Heart left ventricle (tissue), 16 donors: ENCODE results near the gene COL7A1. TPM values are rescaled to one million over a fixed set of nuclear protein-coding genes. Genes with fewer than 3 reads are reported as not detected.
A peak's percentile ranks its signal among the peaks of the same experiment; 100 is the strongest.

Experiments
- ATAC-seq, 4 donors: fragments of 200-7000 bp; cut with Tn5 transposase; one replicate each; pipeline ENCODE4 v1.9.1; 2020 to 2022; ENCODE audit warnings: moderate library complexity in 4 of 4, mild to moderate bottlenecking in 3 of 4, moderate number of reproducible peaks in 1 of 4
- DNase-seq, 5 donors: peaks; one replicate each; pipeline ENCODE4 v3.0.0-alpha.2; 2020
- H3K27ac ChIP-seq, 12 donors: fragments of 200-600 bp; sonication (generic) in 4 of 12; one replicate each; pipeline versions ENCODE4 v1.5.0 to v1.8.0; 2016 to 2022; ENCODE audit warnings: mild to moderate bottlenecking in 2 of 12
- H3K27me3 ChIP-seq, 9 donors: fragments of 200-600 bp; sonication (generic) in 2 of 9; one replicate each; pipeline versions ENCODE4 v1.5.1 to v1.8.0; 2016 to 2022; ENCODE audit warnings: mild to moderate bottlenecking in 3 of 9
- H3K36me3 ChIP-seq, 9 donors: fragments of 200-600 bp; sonication (generic) in 2 of 9; one replicate each; pipeline versions ENCODE4 v1.5.0 to v1.8.0; 2018 to 2022; ENCODE audit warnings: mild to moderate bottlenecking in 2 of 9
- H3K4me1 ChIP-seq, 12 donors: fragments of 200-600 bp; sonication (generic) in 4 of 12; one replicate each; pipeline versions ENCODE4 v1.5.0 to v1.8.0; 2016 to 2022; ENCODE audit warnings: mild to moderate bottlenecking in 3 of 12
- H3K4me3 ChIP-seq, 12 donors: fragments of 200-600 bp; sonication (generic) in 4 of 12; one replicate each; pipeline versions ENCODE4 v1.5.0 to v1.8.0; 2017 to 2022; ENCODE audit warnings: mild to moderate bottlenecking in 9 of 12, moderate library complexity in 4 of 12
- H3K9me3 ChIP-seq, 12 donors: fragments of 200-600 bp; sonication (generic) in 4 of 12; one replicate each; pipeline versions ENCODE4 v1.5.0 to v1.8.0; 2016 to 2022; ENCODE audit warnings: mild to moderate bottlenecking in 1 of 12
- CTCF ChIP-seq, 12 donors: fragments of 200-600 bp; sonication (generic) in 4 of 12; IDR thresholded peaks; one replicate each; pipeline versions ENCODE4 v1.5.0 to v1.8.0; 2018 to 2022; ENCODE audit warnings: antibody characterized with exemption in 12 of 12, mild to moderate bottlenecking in 5 of 12
- POLR2A ChIP-seq, 2 donors: fragments of 450-650 bp; IDR thresholded peaks; one replicate each; pipeline ENCODE4 v1.6.1; 2017; ENCODE audit warnings: antibody characterized with exemption in 2 of 2, mild to moderate bottlenecking in 2 of 2, moderate library complexity in 2 of 2
- WGBS, 4 donors: extraction: QIAGEN DNeasy Blood & Tissue Kit in 2 of 4; methylation state at CpG; one replicate each; pipeline versions ENCODE4 v1.1.5 to v1.1.7; 2013 to 2018; 5-methylcytosine and 5-hydroxymethylcytosine counted together
- intact Hi-C, 10 donors: fragments of 100-400 bp; cut with DNase I; formaldehyde crosslinking; loops; one replicate each; pipeline versions ENCODE4 v1.11.1 to v1.14.2; 2022
- polyA plus RNA-seq, 2 donors: library from polyadenylated mRNA; stranded (reverse); fragments of 200-250 nt; gene quantifications; one replicate each; pipeline ENCODE4 v1.2.3, GENCODE V29; 2013
- total RNA-seq, 9 donors: library from RNA; depleted of rRNA in 2 of 9; stranded (reverse); fragments of >200 nt in 2 of 9; fragmentation: NEBNext Ultra II Directional in 3 of 9; extraction: Animal tissue kit (Norgen Biotek cat#: 25700) in 3 of 9; gene quantifications; one replicate each; pipeline versions ENCODE4 v1.1.0 to v1.2.4, GENCODE V29; 2016 to 2023
- donor health status: ischemic (EF 13 %, LVEDD 7.1; RV severe dilation, severe dysfunction).
- donor health status: healthy with polysubstance abuse.
- donor health status: DM: no; HTN: yes; CAD: no.
- donor health status: DM: no; HTN: no; CAD: no.
- donor health status: ischemic (EF 25% LVEDD 6.9; RV normal size, moderate dysfunction).
- donor health status: ischemic (EF 25% LVEDD 5.7; RV mildly dilated, moderate dysfunction).
- donor health status: healthy.
- donor health status: DM: yes; HTN: yes; CAD: no.
- donor health status: ischemic (EF 35%, LVEDD 5.7; RV mildly dilated, moderate dysfunction).
- donor health status: nonischemic (EF 11% LVEDD 7.7; RV severe dilation, severe dysfunction).
- donor health status: DM: yes; HTN: yes; CAD: no.
- donor health status: PGD.
- donor health status: ischemic (EF 29% LVEDD 5.4; RV normal size, mild dysfunction).
- donor health status: nonischemic (EF 23%, LVEDD 6.1; RV moderate dilation, normal function).

The COL7A1 gene
- total and polyA plus RNA-seq, 11 donors: 2.4 to 25.2 (median 11.5) TPM

- Histone ChIP-seq H3K4me1 (peaks cover 8 to 92% (median 55%) of the 10 kb centered on the region in 12 donors), H3K4me3 (no peak overlapping the region), H3K36me3 (peaks cover 0 to 87% (median 72%) of the 10 kb centered on the region in 9 donors), H3K27ac (peak overlapping the region in 10 of 12 donors; percentile 43 to 97 (median 82)), H3K9me3 (no peaks in the 10 kb centered on the region), H3K27me3 (no peaks in the 10 kb centered on the region)
- ATAC-seq: no peak
- intact Hi-C loops: loop anchor here in 2 of 10 donors (5.0 kb wide), 1 partner anchor 39 kb away; the partner anchor contains the start of gene UCN2 (in 2 of the 2)
- TF ChIP-seq CTCF (IDR thresholded peaks at IDR 0.05): no peak
- TF ChIP-seq POLR2A (IDR thresholded peaks at IDR 0.05): no peak
- 89 to 94% (median 93%) methylated on average over 19 of the region's 19 CpGs for WGBS, 4 donors
- peak in 1 of 5 donors; percentile 53 for DNase-seq
These were observed 5.8 kb upstream of the COL7A1 start for GRCh38 chr3:48600711-48601621.

DNA sequence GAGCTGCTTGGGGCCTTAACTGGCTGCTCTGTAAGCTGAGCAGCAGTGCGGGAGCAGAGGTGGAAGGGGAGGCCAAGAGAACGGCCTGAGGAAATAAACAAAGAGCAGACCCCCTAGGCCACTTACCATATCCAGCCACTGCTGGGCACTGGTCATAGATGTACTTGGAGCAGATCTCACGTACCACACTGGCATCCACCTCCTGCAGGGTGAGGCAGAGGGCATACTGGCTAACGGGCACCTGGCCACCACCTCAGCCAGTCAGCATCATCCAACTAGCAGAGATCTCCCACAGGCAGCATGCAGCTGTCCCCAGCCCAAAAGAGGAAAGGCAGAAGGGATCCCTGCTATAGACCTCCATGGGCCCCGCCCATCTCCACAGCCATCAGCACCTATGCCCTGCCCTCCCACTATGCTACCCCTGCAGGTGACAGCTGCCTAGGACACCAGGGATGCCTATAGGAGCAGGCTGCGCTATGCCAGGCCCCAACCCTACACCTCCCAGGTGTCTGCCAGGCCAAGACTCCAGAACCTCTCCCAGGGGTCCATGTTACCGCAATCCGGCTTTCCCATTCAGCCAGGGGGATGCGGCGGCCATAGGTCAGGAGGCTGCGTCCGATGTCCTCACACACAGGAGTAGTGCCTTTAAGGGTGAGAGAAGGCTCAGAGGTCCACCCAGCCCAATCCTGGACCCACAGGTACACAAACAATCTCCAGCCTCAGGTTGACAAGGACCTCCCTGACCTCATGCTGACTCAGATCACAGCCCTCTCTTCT is 4.6 kb upstream of the COL7A1 start:
- DNase-seq (peak in 1 of 5 donors; percentile 38), ATAC-seq (no peak)
- Histone ChIP-seq H3K27me3 (peaks cover 0 to 5% (median 0%) of the 10 kb centered on the region in 9 donors), H3K9me3 (no peaks in the 10 kb centered on the region), H3K36me3 (peaks cover 0 to 74% (median 60%) of the 10 kb centered on the region in 9 donors), H3K27ac (peak overlapping the region; percentile 79 to 98 (median 92)), H3K4me1 (peaks cover 8 to 93% (median 65%) of the 10 kb centered on the region in 12 donors), H3K4me3 (peak overlapping the region in 2 of 12 donors; percentile 3 to 5)
- no peak for TF ChIP-seq CTCF (IDR thresholded peaks at IDR 0.05)
- TF ChIP-seq POLR2A (IDR thresholded peaks at IDR 0.05): no peak
- intact Hi-C loops: loop anchor here in 4 of 10 donors (5.0 kb wide), 1 partner anchor 37 kb away; the partner anchor contains the start of gene UCN2 (in 4 of the 4)
- WGBS, 4 donors: 77 to 88% (median 84%) methylated on average over 11 to 12 of the region's 12 CpGs

- DNase-seq (peak in 1 of 5 donors; percentile 37), ATAC-seq (peak in 1 of 4 donors; percentile 1)
- Histone ChIP-seq H3K9me3 (no peaks in the 10 kb centered on the region), H3K4me3 (peak overlapping the region in 2 of 12 donors; percentile 3 to 5), H3K4me1 (peaks cover 8 to 90% (median 66%) of the 10 kb centered on the region in 12 donors), H3K27me3 (peaks cover 0 to 11% (median 0%) of the 10 kb centered on the region in 9 donors), H3K27ac (peak overlapping the region; percentile 79 to 98 (median 92)), H3K36me3 (peaks cover 0 to 68% (median 53%) of the 10 kb centered on the region in 9 donors)
- intact Hi-C loops: loop anchor here in 2 of 10 donors (5.0 kb wide), 1 partner anchor 37 kb away; the partner anchor contains the start of gene UCN2 (in 2 of the 2)
- 51 to 63% (median 57%) methylated on average over 11 of the region's 11 CpGs for WGBS, 4 donors
- TF ChIP-seq CTCF (IDR thresholded peaks at IDR 0.05): no peak
These were observed 4.0 kb upstream of the COL7A1 start for GRCh38 chr3:48599077-48599501.
